ENCODE results near the gene LINC01488.

The LINC01488 gene

GRCh38 chr11:69535908-69536307 lies 54.4 kb downstream of the LINC01488 start:
- DNase-seq, result no peak

GRCh38 chr11:69536406-69536805 lies 54.9 kb downstream of the LINC01488 start:
- no peak for DNase-seq

GRCh38 chr11:69537126-69537525 lies 55.7 kb downstream of the LINC01488 start:
- DNase-seq, result no peak

GRCh38 chr11:69537855-69538640 lies 56.6 kb downstream of the LINC01488 start:
- DNase-seq, result no peak

GRCh38 chr11:69538854-69539253 lies 57.4 kb downstream of the LINC01488 start:
- no peak for DNase-seq

- no peak for DNase-seq
Observed at GRCh38 chr11:69539416-69540117, 58.1 kb downstream of the LINC01488 start.

DNA sequence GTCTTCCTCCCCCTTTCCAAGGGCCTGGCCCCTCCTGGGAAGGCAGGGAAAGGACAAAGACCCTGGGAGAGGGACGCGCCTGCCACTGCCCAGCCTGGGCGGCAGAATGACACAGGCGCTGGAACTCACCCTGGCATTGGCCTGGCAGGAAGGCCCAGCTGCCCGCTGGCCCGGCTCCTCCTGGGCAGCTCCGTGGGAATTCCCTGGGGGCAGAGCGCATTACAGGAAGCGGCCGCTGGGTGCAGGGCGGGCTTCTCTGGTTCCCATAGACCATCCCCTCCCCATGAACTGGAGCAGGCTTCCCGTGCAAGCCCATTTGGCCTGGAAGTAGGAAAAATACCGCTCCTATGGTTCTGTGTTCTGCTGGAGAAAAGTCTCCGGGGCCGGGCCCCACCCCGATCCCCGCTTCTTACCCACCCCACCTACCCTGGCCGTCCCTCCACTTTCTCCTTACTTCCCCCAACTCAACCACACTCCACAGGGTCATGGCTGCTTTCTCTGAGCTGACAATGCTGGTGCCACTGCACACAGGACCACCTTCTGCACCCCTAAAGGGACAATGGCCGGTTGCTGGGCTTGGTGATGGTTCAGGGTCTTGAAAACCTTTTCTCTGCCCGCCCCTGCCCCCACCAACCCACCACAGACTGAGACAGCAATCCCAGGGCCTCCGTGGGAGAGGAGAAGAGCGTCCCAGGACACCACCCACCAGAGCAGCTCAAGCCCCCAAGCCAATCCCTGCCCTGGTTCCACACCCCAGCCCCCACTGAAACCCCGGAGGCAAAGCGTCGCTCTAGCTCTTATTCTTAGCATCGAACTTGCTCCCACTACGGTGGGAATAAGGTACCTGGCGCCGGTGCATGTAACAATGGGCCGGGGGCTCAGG lies 58.9 kb downstream of the LINC01488 start:
- DNase-seq, result no peak

DNA sequence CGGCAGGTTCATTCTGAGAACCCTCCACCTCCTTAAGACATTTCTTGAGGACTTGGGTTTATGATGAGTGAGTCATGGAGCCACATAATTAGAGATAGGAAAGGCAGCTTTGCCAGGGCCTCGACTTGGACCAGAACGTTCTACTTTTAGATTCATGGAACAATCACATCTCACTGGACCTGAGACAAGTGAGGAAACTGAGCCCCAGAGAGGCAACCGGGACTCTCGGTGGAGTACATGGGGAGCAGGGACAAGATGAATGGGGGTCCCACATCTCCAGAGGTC lies 59.5 kb downstream of the LINC01488 start:
- DNase-seq, result no peak

DNA sequence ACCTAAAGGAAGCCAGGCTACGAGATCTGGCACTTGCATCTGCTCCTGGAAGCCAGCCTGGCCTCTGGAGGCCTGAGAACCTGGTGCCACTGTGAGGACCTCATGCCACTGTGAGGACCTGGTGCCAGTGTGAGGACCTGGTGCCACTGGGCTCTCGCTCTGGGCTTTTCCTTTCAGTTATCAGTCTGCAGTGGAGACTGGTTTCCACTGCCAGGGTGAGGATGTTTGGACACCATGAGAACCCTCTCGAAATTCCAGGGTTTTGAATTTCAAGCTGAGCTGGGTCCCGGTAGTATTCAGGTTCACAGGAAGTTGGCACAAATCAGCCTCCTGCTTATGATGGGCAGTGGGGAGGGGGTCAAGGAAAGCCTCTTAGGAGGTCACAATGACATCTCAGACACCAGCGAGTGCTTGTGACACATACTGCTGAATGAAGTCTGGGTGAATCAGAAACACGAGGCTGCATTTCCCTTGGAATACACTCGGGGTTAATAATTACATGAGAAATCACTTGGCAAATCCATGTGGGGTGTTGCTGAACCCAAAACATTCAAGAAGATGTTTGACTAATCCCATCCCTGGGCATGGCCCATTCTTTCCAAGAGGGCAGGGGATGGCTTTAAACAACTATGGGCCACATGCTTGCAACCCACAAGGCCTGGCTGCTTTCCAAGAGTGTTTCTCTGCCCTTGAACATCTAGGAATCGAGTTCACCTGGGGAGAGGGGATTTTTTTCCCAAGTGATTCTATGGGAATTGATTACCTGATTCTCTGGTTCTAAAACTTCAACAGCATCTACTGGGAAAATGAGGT lies 60.2 kb downstream of the LINC01488 start:
- DNase-seq, result no peak

- no peak for DNase-seq
Observed at GRCh38 chr11:69542314-69543168, 61.1 kb downstream of the LINC01488 start.

Measured in DMS 273 treated with DMSO at 0.1 percent for 48 hours (cell line).